Activated B cell treated with CpG ODN at 0.5 μM for 24 hours (primary cell): ENCODE results near the gene UCN3. TPM values are rescaled to one million over a fixed set of nuclear protein-coding genes. Genes with fewer than 3 reads are reported as not detected.
"Not testable (repeated sequence)": the region's sequence is repeated elsewhere in the genome, so short reads cannot be mapped to it uniquely, and the experiment has no call there.

Experiments used
- ATAC-seq: fragments of 200-7000 bp; cut with Tn5 transposase; one replicate; pipeline ENCODE4 v1.10.0; 2021; ENCODE audit warnings: low read depth, mild to moderate bottlenecking, moderate library complexity
- CTCF ChIA-PET: fragments of 350-600 bp; sonication (Branson Sonifier 250); formaldehyde crosslinking; loops from one replicate; lab custom pipeline; 2021; ENCODE audit warnings: antibody characterized with exemption; lab: Charles Lee
- POLR2A ChIA-PET: fragments of 350-600 bp; sonication (Branson Sonifier 250); formaldehyde crosslinking; loops from one replicate; lab custom pipeline; 2021; ENCODE audit warnings: antibody characterized with exemption; lab: Charles Lee
- DNase-seq: peaks from one replicate; pipeline ENCODE4 v3.0.0; 2022
- H3K27ac Mint-ChIP-seq: one replicate; pipeline ENCODE4 v1.8.0; 2020; ENCODE audit warnings: mixed read lengths
- H3K27me3 Mint-ChIP-seq: one replicate; pipeline ENCODE4 v1.8.0; 2021; ENCODE audit warnings: mixed read lengths
- H3K36me3 Mint-ChIP-seq: one replicate; pipeline ENCODE4 v1.8.0; 2021; ENCODE audit warnings: low read depth, mixed read lengths
- H3K4me1 Mint-ChIP-seq: one replicate; pipeline ENCODE4 v1.8.0; 2021; ENCODE audit warnings: mixed read lengths
- H3K4me3 Mint-ChIP-seq: one replicate; pipeline ENCODE4 v1.8.0; 2020; ENCODE audit warnings: mild to moderate bottlenecking, mixed read lengths
- H3K9me3 Mint-ChIP-seq: one replicate; pipeline ENCODE4 v1.8.0; 2020; ENCODE audit warnings: mixed read lengths
- intact Hi-C: fragments of 100-400 bp; cut with micrococcal nuclease; formaldehyde crosslinking; loops from one replicate; pipeline ENCODE4 v1.15.1; 2024
- total RNA-seq: library from RNA; stranded (reverse); gene quantifications from 2 replicates; pipeline ENCODE4 v1.2.3, GENCODE V29; 2022
- TF ChIP-seq, protein P1 (sequence below): fragments of 200-600 bp; IDR thresholded peaks from one replicate; pipeline ENCODE4 v1.8.0; 2022; ENCODE audit warnings: antibody characterized with exemption, mild to moderate bottlenecking

The UCN3 gene
- total RNA-seq, 1 donor from 2014 or later: not detected

DNA sequence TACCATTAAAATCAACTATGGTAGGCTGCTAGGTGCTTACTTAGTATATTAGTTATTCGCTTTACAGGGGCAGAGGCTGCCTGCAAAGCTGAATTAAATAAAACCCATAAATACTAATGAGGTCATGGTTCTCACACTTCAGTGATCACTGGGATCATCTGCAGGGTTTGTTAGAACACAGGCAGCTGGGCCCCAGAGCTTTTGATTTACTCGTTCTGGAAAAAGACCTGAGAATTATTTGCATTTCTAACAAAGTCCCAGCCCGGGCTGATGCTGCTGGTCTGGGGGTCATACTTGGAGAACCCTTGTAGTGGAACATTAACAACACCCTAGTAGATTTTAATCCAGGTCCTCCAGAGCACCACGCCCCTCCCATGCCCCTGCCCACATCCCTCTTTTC is 8.5 kb downstream of the UCN3 start:
- no peak for DNase-seq
- ChIA-PET POLR2A (no interaction called here), CTCF (no interaction called here)
- Mint-ChIP-seq H3K9me3 (peaks cover 2% of the 10 kb centered on the region), H3K36me3 (no peaks in the 10 kb centered on the region), H3K27me3 (peaks cover 8% of the 10 kb centered on the region), H3K4me1 (no peaks in the 10 kb centered on the region), H3K4me3 (no peak overlapping the region), H3K27ac (no peak overlapping the region)
- TF ChIP-seq, protein P1, sequence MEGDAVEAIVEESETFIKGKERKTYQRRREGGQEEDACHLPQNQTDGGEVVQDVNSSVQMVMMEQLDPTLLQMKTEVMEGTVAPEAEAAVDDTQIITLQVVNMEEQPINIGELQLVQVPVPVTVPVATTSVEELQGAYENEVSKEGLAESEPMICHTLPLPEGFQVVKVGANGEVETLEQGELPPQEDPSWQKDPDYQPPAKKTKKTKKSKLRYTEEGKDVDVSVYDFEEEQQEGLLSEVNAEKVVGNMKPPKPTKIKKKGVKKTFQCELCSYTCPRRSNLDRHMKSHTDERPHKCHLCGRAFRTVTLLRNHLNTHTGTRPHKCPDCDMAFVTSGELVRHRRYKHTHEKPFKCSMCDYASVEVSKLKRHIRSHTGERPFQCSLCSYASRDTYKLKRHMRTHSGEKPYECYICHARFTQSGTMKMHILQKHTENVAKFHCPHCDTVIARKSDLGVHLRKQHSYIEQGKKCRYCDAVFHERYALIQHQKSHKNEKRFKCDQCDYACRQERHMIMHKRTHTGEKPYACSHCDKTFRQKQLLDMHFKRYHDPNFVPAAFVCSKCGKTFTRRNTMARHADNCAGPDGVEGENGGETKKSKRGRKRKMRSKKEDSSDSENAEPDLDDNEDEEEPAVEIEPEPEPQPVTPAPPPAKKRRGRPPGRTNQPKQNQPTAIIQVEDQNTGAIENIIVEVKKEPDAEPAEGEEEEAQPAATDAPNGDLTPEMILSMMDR: no peak
- intact Hi-C loops: no loop called here
- no peak for ATAC-seq

DNA sequence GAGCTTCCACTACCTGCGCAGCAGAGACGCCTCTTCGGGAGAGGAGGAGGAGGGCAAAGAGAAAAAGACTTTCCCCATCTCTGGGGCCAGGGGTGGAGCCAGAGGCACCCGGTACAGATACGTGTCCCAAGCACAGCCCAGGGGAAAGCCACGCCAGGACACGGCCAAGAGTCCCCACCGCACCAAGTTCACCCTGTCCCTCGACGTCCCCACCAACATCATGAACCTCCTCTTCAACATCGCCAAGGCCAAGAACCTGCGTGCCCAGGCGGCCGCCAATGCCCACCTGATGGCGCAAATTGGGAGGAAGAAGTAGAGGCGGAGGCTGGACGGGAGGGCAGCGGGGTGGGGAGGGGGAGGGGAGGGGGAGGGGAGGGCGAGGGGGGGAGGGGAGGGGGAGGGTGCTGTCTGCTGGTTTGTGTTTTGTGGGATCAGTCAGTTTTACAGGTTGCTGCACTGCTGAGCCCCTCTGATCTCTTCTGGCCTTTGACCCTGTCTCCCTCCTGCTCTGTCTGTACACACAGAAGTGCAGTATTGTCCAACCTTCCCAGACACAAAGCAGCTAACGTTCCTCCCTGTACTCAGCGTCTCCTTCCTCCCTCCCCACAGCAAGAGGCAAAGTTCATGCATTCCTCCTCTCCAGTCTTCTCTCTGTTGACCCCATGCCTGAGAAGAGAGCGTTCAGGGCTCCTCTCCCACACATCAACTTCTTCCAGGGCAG is 9.3 kb downstream of the UCN3 start:
- Mint-ChIP-seq H3K27me3 (peaks cover 8% of the 10 kb centered on the region), H3K4me3 (no peak overlapping the region), H3K27ac (no peak overlapping the region), H3K36me3 (no peaks in the 10 kb centered on the region), H3K9me3 (peaks cover 2% of the 10 kb centered on the region), H3K4me1 (no peaks in the 10 kb centered on the region)
- DNase-seq (no peak), ATAC-seq (no peak)
- CTCF ChIA-PET: no interaction called here
- intact Hi-C loops: no loop called here
- TF ChIP-seq, protein P1: no peak
- POLR2A ChIA-PET: no interaction called here

DNA sequence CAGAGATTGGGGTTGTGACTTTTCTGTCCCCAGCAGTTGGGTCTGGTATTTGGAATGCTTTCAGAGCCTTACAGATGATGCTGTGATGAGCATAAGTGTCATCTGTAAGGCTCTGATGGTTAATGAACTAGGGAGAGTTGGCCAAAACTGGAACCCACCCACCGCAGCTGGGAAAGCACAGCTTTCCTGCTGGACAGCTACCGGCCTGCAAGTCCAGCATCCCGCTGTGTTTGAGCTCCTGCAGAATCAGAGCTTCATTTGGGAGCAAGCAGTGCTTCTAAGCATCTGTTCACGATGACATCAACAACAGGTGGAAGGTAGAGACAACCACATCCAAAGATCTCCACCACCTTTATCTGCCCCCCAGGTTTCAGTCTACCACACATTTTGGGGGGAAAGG is 11.7 kb downstream of the UCN3 start:
- Mint-ChIP-seq H3K27me3 (peaks cover 8% of the 10 kb centered on the region), H3K4me3 (no peak overlapping the region), H3K9me3 (no peaks in the 10 kb centered on the region), H3K27ac (no peak overlapping the region), H3K36me3 (no peaks in the 10 kb centered on the region), H3K4me1 (no peaks in the 10 kb centered on the region)
- TF ChIP-seq, protein P1: no peak
- ATAC-seq: no peak
- ChIA-PET CTCF (no interaction called here), POLR2A (no interaction called here)
- intact Hi-C loops: no loop called here
- DNase-seq: no peak

DNA sequence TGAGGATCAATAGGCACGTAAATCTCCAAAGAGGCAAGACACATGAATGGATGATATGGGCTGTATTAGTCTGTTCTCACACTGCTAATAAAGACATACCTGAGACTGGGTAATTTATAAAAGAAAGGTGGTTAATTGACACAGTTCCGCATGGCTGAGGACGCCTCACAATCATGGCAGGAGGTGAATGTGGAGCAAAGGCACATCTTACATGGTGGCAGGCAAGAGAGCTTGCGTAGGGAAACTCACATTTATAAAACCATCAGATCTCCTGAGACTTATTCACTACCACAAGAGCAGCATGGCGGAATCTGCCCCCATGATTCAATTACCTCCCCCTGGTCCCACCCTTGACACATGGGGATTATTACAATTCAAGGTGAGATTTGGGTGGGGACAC is 14.4 kb downstream of the UCN3 start:
- DNase-seq, H3K36me3 Mint-ChIP-seq, H3K4me3 Mint-ChIP-seq, H3K27me3 Mint-ChIP-seq, H3K4me1 Mint-ChIP-seq, H3K9me3 Mint-ChIP-seq, ATAC-seq, POLR2A ChIA-PET, intact Hi-C loops, H3K27ac Mint-ChIP-seq: not testable (repeated sequence)
- CTCF ChIA-PET: interaction anchor here (1.2 kb wide), 1 partner anchor 564 kb away, joined by 3 read pairs; no protein-coding TSS in a partner anchor

DNA sequence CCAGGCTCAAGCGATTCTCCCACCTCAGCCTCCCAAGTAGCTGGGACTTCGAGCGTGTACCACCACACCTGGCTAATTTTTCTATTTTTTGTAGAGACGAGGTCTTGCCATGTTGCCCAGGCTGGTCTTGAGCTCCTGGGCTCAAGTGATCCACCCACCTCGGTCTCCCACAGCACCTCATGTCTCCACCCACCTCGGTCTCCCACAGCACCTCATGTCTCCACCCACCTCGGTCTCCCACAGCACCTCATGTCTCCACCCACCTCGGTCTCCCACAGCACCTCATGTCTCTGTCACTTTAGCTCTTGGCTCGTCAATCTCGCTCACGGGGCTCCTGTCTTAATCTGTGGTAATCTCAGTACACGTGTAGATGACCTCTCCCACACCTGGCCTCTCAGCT is 15.6 kb downstream of the UCN3 start:
- ATAC-seq, H3K4me1 Mint-ChIP-seq, H3K4me3 Mint-ChIP-seq, H3K36me3 Mint-ChIP-seq, intact Hi-C loops, DNase-seq, H3K27ac Mint-ChIP-seq, H3K9me3 Mint-ChIP-seq, POLR2A ChIA-PET, H3K27me3 Mint-ChIP-seq: not testable (repeated sequence)
- CTCF ChIA-PET: interaction anchor here (1.2 kb wide), 1 partner anchor 565 kb away, joined by 3 read pairs; no protein-coding TSS in a partner anchor

DNA sequence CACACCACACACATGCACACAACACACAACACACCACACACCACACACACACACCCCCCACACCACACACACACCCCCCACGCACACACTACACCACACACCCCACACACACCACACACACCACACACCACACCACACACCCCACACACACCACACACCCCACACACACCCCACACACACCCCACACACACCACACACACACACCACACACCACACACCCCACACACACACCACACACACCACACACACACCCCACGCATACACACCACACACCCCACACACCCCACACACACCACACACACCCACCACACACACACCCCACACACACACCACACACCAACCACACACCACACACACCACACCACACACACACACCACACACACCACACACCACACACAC is 16.4 kb downstream of the UCN3 start:
- Mint-ChIP-seq H3K27ac (no peak overlapping the region), H3K36me3 (no peaks in the 10 kb centered on the region), H3K9me3 (no peaks in the 10 kb centered on the region), H3K27me3 (no peaks in the 10 kb centered on the region), H3K4me3 (no peak overlapping the region), H3K4me1 (no peaks in the 10 kb centered on the region)
- no peak for DNase-seq
- CTCF ChIA-PET: no interaction called here
- TF ChIP-seq, protein P1: no peak
- POLR2A ChIA-PET: no interaction called here
- intact Hi-C loops: no loop called here
- ATAC-seq: no peak
